ENCODE measurements around the gene SLC39A11.

SLC39A11 gene

DNA sequence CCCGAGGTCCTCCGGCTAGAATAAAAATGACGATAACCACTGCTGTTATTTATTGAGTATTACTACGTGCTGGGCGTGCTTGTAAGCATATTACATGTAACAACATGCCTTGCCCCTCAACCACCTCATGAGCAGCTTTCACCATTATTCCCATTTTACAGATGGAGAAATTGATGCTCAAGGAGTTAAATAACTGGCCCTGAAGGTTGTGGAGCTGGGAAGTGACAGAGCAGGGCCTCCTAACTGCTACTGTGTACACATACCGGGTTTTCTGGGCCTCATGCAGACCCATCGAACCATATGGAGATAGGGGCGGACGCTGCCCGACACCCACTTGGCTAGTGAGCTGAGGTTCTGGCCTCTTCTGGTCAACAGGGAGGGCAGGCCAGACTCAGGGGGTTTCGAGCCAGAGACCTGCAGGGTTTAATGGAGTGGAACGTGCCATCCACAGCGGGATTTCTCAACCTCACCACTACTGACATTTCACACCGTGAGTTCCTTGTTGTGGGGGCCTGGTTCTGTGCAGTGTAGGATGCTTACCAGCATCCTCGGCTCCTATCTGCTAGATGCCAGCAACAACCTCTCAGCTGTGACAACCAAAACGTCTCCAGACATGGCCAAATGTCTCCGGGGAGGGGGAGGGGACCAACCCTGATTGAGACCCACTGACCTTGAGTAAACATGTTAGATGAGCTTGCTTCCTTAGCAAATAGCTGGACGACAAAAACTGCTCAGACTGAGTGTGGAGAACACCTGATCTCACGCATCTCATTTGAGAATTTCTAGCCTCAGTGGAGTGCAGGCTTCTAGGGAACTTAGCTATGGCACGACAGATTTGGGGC, 432.0 kb downstream of the SLC39A11 start:
- Mint-ChIP-seq H3K4me3 (no peak overlapping the region), H3K4me1 (ENCODE audit: low read depth) (no peaks in the 10 kb centered on the region), H3K27me3 (no peaks in the 10 kb centered on the region), H3K27ac (no peak overlapping the region), H3K9me3 (ENCODE audit: low read depth) (no peaks in the 10 kb centered on the region), H3K36me3 (no peaks in the 10 kb centered on the region)

DNA sequence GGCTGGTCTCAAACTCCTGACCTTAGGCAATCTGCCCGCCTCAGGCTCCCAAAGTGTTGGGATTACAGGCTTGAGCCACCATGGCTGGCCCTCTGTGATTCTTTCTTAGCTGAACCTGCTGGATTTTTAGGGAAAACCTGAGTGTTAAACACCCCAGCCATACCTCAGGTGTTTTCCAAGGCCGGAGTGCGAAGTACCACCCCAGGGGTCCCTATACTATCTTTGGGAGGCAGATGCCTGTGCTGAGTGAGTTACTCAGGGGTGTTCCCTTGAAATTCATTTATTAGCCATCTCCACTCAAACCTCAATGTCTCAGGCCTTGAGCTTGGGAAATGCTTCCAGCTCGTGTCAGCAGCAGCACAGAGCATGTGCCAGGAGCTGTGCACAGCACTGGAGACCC, 432.7 kb downstream of the SLC39A11 start:
- Mint-ChIP-seq H3K27me3 (no peaks in the 10 kb centered on the region), H3K9me3 (ENCODE audit: low read depth) (no peaks in the 10 kb centered on the region), H3K36me3 (no peaks in the 10 kb centered on the region), H3K4me3 (no peak overlapping the region), H3K4me1 (ENCODE audit: low read depth) (no peaks in the 10 kb centered on the region), H3K27ac (no peak overlapping the region)

DNA sequence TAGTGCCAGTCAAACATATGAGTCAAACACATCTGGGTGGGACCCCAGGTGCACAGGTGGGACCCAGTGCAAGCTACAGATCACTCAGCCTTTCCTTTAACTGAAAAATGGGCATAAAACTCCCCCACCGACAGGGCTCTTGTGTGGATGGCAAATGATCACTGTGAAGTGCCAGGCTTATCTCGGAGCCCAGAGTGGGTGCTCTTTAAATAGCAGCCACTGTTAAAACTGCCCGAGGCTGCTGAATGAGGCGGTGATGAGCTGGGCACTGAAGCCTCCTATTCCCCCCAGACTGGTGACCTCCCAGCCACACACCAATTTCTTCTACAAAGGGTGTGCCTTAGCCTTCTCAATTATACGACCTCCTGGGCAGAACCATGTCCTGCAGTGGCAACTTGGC, 433.8 kb downstream of the SLC39A11 start:
- peaks cover 2% of the 10 kb centered on the region for H3K36me3 Mint-ChIP-seq
- H3K27me3 Mint-ChIP-seq, result no peaks in the 10 kb centered on the region
- no peak overlapping the region for H3K27ac Mint-ChIP-seq
- no peaks in the 10 kb centered on the region for H3K4me1 Mint-ChIP-seq (ENCODE audit: low read depth)
- H3K9me3 Mint-ChIP-seq (ENCODE audit: low read depth), result no peaks in the 10 kb centered on the region
- H3K4me3 Mint-ChIP-seq, result no peak overlapping the region

DNA sequence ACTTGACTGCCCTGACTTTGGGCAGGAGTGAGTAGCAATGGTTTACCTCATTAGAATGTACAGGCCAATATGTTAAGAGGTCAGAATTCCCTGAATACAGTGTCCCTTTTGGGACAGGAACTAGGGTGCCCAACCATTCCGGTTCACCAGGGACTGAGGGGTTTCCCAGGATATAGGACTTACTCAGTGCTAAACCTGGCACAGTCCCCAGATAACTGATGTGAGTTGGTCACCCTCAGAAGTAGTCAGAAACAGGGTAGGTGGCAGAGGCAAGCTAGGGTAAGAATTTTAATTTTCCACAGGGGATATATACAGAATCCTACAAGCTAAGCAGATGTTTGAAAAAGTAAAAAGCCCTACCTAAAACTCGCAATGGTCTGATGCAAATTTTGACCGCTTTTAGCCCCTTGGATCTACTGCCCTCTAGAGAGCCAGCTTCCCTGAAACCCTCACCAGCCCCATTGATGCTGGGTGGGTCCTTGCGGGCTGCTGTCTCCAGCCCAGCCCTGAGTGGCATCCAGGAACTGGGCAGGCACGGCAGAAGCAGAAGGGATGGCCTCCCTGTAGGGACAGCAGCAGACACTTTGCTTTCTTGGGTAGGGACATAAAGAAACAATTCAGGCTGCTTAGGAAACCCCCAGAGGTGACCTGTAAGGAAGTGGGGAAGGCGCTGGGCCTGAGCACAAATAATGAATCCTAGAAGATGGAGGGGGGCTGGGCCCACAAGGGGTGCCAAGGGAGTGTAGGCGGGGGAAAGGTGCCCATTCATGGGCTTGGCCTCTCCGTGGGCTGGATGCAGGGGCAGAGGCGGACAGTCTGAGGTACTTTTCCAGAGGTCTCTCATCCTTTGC, 434.8 kb downstream of the SLC39A11 start:
- no peak overlapping the region for H3K4me3 Mint-ChIP-seq
- no peaks in the 10 kb centered on the region for H3K4me1 Mint-ChIP-seq (ENCODE audit: low read depth)
- H3K27ac Mint-ChIP-seq, result no peak overlapping the region
- H3K27me3 Mint-ChIP-seq, result no peaks in the 10 kb centered on the region
- H3K36me3 Mint-ChIP-seq, result peaks cover 2% of the 10 kb centered on the region
- no peaks in the 10 kb centered on the region for H3K9me3 Mint-ChIP-seq (ENCODE audit: low read depth)

DNA sequence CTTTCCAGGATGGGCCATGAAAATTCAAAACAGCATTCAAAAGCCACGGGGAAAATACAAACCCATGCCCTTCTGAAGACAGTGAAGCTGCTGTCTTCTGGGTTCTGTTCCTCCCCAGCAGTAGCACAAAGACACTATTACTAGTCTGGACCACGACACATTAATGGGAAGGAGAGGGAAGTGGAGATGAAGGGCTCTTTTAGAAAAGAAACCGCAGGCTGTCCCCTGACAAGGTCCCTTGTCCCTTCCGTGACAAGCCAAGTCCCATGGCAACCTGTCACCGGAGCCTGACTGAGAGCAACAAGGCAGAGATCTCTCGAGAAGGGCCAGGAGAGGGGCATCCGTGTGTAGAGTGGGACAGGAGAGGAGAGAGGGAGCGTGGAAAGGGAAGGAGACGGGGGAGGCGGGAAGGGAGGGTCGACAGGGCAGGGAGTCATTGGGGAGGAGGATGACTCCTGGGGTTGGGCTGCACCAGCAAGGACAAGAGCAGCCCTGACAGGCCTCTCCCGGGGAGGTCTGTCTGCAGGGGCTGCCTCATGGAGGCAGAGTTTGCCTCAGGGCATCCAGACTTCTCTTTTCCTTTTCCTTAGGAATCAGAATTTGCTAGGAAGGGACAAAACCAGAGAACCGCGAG, 436.2 kb downstream of the SLC39A11 start:
- no peak overlapping the region for H3K4me3 Mint-ChIP-seq
- H3K9me3 Mint-ChIP-seq (ENCODE audit: low read depth), result no peaks in the 10 kb centered on the region
- H3K4me1 Mint-ChIP-seq (ENCODE audit: low read depth), result no peaks in the 10 kb centered on the region
- H3K27ac Mint-ChIP-seq, result no peak overlapping the region
- peaks cover 2% of the 10 kb centered on the region for H3K36me3 Mint-ChIP-seq
- H3K27me3 Mint-ChIP-seq, result no peaks in the 10 kb centered on the region

DNA sequence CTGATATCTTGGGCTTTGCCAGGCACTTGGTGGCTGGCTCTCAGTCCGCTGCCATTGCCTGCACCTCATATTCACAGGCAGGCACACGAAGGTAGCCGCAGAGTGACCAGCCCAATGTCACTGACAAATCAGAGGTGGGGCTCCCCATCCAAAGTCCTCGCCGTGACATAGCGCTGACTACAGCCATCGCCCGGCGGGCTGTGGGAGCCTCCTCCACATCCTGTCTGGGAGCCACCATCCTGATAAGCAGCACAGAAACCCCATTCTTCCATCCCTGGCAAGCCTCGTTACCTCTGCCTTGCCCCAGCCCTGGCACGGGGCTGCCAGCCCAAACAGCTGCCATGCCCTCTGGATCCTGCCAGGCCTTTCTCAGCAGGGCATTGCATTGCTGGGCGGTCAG, 437.8 kb downstream of the SLC39A11 start:
- peaks cover 2% of the 10 kb centered on the region for H3K36me3 Mint-ChIP-seq
- H3K4me1 Mint-ChIP-seq (ENCODE audit: low read depth), result no peaks in the 10 kb centered on the region
- H3K27ac Mint-ChIP-seq, result no peak overlapping the region
- H3K27me3 Mint-ChIP-seq, result no peaks in the 10 kb centered on the region
- no peak overlapping the region for H3K4me3 Mint-ChIP-seq
- no peaks in the 10 kb centered on the region for H3K9me3 Mint-ChIP-seq (ENCODE audit: low read depth)

DNA sequence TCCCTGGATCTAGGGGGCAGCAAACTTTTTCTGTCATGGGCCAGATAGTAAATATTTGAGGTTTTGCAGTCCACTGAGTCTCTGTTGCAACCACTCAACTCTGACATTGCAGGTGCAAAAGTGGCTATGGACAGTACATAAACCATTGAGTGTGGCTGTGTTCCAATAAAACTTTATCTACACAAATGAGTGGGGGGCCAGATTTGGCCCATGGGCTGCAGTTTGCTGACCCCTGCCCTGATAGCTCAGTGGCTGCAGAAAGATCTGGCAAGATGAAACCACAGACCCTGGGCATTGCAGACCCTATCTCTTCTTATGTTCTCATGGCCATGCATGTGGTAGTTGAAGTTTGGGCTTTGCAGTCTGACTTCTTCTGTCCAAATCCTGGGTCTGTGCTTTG, 440.5 kb downstream of the SLC39A11 start:
- Mint-ChIP-seq H3K4me1 (ENCODE audit: low read depth) (no peaks in the 10 kb centered on the region), H3K4me3 (no peak overlapping the region), H3K27me3 (no peaks in the 10 kb centered on the region), H3K9me3 (ENCODE audit: low read depth) (no peaks in the 10 kb centered on the region), H3K36me3 (peaks cover 10% of the 10 kb centered on the region), H3K27ac (no peak overlapping the region)

DNA sequence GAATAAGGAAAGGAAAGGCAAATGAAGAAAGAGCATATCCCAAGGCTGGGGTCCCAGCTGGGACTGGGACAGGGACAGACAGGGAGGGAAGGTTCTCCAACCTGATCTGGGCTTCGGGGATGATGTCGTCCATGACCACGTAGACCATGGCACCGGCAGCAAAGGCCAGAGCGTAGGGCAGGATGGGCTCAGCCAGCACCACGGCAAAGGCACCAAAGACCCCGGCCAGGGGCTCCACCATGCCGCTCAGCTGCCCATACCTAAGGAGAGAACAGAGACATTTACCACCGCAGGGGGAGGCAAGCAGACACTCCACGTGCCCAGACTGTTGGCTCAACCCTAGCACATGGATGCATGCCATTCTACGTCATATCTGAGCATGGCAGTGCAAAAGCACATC, 443.8 kb downstream of the SLC39A11 start:
- Mint-ChIP-seq H3K36me3 (peaks cover 13% of the 10 kb centered on the region), H3K27me3 (no peaks in the 10 kb centered on the region), H3K4me3 (no peak overlapping the region), H3K4me1 (ENCODE audit: low read depth) (no peaks in the 10 kb centered on the region), H3K27ac (no peak overlapping the region), H3K9me3 (ENCODE audit: low read depth) (no peaks in the 10 kb centered on the region)

DNA sequence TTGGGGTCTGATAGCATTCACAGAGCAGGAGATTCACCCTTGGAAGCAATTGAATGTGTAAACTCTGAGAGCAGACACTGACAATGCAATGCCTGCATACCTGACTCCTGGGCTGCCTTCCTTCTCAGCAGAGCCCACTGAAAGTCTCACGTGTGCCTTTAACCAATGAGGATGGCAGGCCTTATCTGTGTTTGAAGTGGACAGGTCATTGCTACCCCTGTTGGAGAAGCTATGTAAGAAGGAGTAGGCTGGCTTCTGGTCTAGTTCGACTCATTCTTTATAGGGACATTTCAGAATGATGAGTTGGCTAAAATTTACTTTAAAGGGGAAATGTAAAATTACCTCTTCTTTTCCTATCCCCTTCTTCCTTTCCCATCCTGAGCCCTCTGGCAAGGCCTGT, 446.3 kb downstream of the SLC39A11 start:
- Mint-ChIP-seq H3K27me3 (no peaks in the 10 kb centered on the region), H3K4me1 (ENCODE audit: low read depth) (no peaks in the 10 kb centered on the region), H3K9me3 (ENCODE audit: low read depth) (no peaks in the 10 kb centered on the region), H3K36me3 (peaks cover 15% of the 10 kb centered on the region), H3K4me3 (no peak overlapping the region), H3K27ac (no peak overlapping the region)

DNA sequence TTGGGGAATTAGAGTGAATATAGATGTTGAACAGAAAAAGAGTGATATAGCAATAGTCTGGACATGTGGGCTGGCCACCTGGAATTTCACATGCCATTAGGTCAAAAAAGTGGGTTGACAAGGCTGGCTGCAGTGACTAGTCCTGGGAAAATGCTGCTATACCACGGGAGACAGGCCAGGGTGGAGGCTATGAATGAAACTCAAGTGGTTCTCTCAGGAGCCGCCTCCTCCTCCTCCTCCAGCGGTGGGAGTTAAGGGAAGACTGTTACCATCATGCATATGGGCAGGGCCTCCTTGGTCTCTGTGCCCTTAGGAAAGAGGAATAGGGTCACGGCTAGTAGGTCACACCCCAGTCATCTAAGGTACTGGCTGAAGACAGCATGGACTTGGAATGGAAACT, 448.0 kb downstream of the SLC39A11 start:
- no peaks in the 10 kb centered on the region for H3K9me3 Mint-ChIP-seq (ENCODE audit: low read depth)
- H3K4me3 Mint-ChIP-seq, result no peak overlapping the region
- H3K36me3 Mint-ChIP-seq, result peaks cover 19% of the 10 kb centered on the region
- no peaks in the 10 kb centered on the region for H3K4me1 Mint-ChIP-seq (ENCODE audit: low read depth)
- peaks cover 5% of the 10 kb centered on the region for H3K27me3 Mint-ChIP-seq
- no peak overlapping the region for H3K27ac Mint-ChIP-seq

DNA sequence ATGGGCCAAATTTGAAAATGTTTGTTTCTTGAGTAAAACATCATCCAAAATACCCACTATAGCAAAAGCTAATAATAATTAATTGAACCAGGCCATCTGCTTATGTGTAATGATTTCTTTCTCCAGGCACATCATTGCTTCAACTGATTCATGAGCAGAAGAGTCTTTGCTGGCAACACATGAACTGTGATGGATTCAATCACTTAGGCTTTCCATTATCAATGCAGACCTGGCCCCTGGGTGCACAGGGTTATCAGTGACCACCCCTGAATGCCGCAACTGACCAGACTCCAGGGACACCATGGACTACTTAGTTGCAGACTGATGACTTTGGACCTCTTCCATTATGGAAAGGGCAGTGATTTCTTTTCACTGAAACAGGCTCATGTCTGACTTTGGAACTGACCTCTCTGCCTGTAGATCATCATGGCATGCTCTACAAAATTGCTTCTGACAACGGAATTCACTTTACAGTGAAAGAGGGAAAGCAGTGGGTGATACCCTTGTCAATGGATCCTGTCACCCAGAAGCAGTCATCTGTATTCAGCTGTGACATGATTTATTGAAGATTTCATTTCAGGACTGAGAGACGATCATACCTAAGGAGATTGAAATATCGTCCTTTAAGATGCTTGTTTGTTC, 448.8 kb downstream of the SLC39A11 start:
- H3K4me1 Mint-ChIP-seq (ENCODE audit: low read depth), result no peaks in the 10 kb centered on the region
- H3K4me3 Mint-ChIP-seq, result no peak overlapping the region
- no peaks in the 10 kb centered on the region for H3K9me3 Mint-ChIP-seq (ENCODE audit: low read depth)
- H3K27me3 Mint-ChIP-seq, result peaks cover 5% of the 10 kb centered on the region
- H3K27ac Mint-ChIP-seq, result no peak overlapping the region
- H3K36me3 Mint-ChIP-seq, result peaks cover 19% of the 10 kb centered on the region

DNA sequence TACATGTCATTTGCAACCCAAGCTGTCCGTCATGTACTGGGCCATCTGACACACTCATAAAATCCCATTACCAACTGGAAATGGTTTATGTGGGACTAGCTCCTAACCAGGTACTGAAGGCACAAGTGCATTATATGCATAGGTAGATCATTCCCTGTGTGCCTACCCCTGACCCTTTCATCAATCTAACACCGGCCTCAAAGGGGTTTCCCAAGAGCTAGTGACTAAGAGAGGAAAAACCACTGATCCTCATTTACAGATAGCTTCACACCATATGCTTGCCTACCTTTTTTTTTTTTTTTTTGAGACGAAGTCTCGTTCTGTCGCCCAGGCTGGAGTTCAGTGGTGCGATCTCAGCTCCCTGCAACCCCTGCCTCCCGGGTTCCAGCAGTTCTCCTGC, 449.8 kb downstream of the SLC39A11 start:
- Mint-ChIP-seq H3K9me3 (ENCODE audit: low read depth) (no peaks in the 10 kb centered on the region), H3K27me3 (peaks cover 5% of the 10 kb centered on the region), H3K36me3 (peaks cover 14% of the 10 kb centered on the region), H3K4me1 (ENCODE audit: low read depth) (no peaks in the 10 kb centered on the region), H3K4me3 (no peak overlapping the region), H3K27ac (no peak overlapping the region)

DNA sequence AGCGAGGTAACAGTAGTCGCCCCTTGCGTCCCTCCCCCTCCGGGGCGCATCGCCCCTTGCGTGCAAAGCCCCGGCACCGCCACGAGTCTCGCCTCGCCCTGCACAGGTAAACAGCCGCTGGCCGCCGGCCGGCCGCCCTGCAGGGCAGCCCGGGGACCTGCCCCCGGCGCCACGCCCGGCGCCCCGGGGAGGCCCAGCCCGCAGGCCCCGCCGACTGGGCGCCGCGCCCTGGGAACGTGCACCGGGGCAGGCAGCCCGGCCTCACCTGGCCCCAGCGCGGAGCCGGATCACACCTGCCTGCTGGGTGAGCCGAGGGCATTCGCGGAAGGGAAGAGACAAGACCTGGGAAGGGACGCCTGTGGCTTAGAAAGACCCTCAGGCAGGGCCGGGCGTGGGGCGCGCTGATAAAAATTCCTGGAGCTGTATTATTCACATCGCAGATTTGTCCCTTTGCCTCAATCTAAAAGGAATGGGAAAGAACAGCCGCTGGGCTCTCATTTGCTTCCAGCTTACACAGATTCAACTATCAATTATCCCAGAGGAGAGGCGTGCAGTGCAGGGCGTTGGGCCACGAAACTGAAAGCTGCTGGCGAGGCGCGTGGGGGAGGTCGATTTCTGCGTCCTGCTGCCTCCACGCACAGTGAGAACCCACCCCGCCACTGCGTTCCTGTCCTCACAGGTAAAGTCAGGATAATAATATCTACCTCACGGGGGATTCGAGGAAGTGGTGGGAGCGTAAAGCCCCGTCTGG, 451.9 kb downstream of the SLC39A11 start:
- no peaks in the 10 kb centered on the region for H3K4me1 Mint-ChIP-seq (ENCODE audit: low read depth)
- H3K4me3 Mint-ChIP-seq, result no peak overlapping the region
- peaks cover 6% of the 10 kb centered on the region for H3K36me3 Mint-ChIP-seq
- H3K27ac Mint-ChIP-seq, result no peak overlapping the region
- H3K9me3 Mint-ChIP-seq (ENCODE audit: low read depth), result no peaks in the 10 kb centered on the region
- peaks cover 5% of the 10 kb centered on the region for H3K27me3 Mint-ChIP-seq

DNA sequence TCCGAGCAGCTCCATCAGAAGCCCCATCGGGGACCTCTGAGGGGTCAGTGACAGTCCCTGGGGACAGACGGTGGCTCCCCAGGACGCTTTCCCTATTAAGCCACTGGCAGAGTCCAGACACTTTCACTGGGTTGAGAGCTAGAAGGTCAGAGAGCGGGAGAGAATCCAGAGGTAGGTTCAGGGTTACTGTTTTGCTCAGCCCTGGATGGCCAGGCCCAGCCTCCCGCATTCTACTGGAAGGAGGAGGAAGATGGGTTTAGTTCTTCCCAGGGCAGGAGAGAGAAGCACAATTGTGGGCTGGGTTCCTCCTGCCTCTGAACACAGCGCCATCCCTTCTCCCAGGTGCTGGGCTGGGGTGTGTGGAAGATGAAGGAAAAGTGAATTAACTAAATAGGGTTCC, 452.8 kb downstream of the SLC39A11 start:
- Mint-ChIP-seq H3K27ac (no peak overlapping the region), H3K4me1 (ENCODE audit: low read depth) (peaks cover 8% of the 10 kb centered on the region), H3K4me3 (no peak overlapping the region), H3K27me3 (peaks cover 5% of the 10 kb centered on the region), H3K9me3 (ENCODE audit: low read depth) (no peaks in the 10 kb centered on the region), H3K36me3 (peaks cover 6% of the 10 kb centered on the region)
